HG03575 (cell line): Measurements from ENCODE around the gene GNAI3.

Experiments
- ATAC-seq: cut with Tn5 transposase; IDR thresholded peaks from one replicate; pipeline ENCODE4 v1.9.1; 2021; ENCODE audit not compliant: unreplicated experiment, insufficient number of reproducible peaks, low FRiP score; ENCODE audit errors: extremely low read depth

Gene GNAI3

DNA sequence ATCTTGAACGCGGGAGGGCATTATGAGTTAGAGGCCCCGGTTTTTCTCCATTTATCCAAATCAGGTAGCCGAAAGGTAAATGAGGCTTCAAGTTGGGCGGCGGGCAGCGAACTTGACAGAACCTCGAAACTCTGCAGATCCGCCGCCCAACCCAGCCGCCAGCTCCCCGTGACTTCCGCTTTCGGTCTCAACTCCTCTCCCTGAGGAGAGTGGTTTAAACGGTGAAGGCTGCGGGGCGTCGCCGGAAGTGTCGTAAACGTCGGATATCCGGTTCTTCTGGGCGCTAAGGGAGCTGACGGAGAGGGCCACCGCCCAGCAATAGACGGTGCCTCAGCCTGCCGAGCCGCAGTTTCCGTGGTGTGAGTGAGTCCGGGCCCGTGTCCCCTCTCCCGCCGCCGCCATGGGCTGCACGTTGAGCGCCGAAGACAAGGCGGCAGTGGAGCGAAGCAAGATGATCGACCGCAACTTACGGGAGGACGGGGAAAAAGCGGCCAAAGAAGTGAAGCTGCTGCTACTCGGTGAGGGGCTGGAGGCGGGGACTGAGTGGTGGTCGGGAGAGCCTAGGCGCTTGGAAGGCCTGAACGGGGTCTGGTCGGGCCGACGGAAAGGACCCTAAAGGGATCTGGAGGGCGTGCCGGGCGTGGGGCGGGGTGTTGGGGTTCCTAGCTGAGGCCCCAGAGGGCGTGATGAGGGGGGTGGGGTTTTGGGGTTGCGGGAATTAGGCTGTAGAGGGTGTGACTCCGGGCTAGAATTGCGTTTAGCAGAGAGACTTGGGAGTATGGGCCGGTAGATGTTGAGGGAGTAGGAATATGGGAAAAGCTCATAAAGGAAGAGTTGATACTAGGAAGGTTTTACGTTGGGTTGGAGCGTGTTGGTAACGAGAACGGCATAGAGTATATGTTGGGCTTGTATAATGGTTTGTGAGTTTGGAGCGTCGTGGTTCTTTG lies at the start of gene GNAI3:
Gene GNAI3 (plus strand): TSS at position 295 of the 947 bp plus-strand sequence. CDS start 106 bp downstream, at position 401.
- peak; percentile 82 for ATAC-seq

DNA sequence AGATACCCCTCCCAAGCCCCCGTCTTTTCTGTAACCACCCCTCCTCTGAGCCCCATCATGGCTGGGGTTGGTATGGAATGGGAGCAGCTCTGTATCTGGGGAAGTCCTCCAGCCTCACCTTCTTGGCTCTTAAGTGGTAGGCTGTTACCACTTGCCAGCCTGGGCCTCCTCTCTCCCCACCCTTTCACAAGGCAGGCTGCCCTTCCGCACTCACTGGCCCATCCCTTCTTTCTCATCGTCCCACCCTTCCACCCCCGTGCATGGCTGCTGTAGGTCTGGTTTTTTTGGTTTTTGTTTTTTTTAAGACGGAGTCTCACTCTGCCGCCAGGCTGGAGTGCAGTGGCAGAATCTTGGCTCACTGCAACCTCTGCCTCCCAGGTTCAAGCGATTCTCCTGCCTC lies 49.3 kb upstream of the GNAI3 start:
- no peak for ATAC-seq

DNA sequence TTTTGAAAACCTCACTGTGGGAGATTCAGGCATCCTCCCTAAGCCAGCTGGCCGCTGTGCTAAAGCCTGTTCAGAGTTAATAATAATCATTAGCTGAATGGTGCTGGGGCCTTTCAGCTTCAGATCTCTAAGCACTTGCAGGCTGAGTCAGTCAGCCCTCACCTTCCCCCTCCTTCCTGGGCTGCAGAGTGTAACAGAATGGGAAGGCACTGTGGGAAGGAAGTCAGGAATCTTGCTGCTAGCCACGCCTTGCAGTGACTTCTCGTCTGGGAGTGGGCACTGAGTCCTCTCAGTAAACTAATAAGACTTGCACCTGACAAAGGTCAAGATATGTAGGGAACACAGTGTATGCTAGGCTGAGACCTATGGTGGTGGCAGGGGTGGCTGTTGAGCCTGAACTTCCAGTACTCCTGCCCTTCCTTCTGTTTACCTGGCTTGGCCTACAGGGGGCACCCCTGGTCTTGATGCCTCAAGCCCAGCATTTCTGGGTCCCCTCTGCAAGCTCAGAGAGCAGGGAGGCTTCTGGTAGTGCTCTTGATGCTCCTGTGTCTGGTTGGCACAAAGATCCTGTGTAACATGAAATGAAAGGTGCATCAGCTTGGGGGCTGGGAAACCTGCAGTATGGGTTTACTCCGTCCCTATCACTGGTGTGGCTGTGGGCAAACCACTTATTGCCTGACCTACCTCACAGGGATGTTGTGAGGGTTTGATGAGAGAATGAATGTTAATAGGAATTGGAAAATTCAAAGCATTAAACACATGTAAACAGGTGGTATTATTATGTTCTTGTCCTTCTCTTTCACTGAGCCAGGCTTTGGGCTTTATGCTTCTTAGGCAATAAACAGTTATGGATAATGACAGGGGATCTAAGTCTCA lies 48.5 kb upstream of the GNAI3 start:
- no peak for ATAC-seq

DNA sequence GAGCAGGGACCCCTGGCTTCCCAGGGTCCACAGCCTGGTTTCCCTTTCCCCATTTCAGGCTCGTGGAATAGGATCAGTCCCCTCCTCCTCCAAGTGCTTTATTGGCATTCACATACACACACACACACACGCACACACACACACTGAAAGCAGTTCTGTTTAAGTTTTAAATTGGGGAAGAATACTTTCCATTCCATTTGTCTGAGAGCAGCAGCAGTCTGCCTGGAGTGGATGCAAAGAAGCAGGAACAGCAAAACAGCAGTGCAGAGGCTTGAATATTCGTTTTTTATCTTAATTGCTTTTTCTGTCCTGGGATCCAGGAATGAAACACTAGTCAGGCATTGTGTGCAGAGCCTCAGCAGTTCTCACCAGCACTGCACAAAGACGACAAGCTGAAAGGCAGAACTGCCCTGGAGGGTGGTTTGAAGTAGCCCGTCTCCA lies 47.5 kb upstream of the GNAI3 start:
- no peak for ATAC-seq

DNA sequence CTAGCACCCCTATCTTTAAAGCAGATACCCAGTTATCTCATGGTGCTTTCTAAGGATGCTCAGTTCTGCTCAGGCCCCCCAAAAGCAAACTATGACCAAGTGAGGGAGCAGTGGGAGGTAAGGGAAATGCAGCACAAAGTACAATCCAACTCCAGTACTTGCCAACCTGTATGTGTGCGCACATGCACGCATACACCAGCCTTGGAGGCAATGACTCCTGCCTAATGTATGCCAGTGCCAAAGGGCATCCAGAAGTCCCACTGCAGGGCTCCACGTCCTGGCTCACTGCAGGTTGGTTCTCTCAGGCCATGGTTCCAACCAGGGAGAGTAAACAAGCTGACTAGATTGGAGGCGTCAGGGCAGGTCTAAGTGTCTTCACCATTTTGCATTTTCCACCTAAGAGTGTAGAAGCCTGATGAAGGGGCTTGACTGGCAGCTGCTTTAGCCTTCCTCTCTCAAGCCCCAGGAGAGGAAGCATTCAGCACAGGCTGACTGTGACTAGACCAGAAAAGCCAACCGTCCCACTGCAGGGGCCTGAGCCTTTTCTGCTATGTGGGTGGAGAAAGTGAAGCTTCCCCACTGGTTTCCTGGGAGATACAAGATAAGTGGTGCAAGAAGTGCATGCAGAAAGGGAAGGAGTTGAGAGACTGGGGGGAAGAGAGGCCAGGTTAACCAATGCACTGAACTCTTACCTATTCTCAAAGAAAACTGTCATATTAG lies 46.6 kb upstream of the GNAI3 start:
- ATAC-seq = no peak

DNA sequence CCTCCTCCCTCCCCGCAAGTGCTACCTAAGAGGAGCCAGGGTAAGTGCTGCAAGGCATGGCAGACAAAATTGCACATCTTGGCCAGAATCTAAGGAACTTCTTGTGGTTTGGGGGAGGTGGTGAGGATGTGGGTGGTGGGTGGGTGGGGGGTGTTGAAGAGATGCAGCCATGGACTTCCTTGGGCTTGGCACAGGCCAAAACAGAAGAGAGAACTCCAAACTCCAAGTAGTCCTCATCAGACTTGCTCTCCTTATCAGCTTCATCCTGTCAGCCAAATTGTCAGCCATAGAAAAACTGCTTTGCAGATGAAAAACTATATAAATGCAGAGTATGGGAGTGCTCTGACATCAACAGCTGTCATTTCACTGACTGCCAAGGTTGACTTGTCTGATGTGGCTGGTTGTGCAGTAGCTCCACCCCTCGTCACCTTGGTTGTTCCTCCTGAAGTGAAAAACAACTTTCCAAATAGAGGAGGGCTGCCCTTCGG lies 46.0 kb upstream of the GNAI3 start:
- ATAC-seq = no peak

DNA sequence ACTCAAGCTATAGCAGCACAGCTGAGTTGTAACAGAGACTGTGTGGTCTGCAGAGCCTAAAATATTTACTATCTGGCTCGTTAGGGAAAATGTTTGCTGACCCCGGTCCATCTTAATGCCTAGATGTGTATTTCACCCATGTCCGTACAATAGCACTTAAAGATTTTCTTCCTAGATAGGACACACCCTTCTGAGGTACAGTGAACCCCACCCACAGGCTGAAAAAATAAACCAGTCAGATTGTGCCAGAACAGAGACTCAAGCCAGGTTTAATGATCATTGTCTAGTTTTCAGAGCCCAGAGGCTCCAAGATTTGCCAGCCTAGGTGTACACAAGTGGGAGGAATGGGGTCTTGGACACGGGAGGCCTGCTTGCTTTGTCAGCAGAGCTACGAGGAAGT lies 44.5 kb upstream of the GNAI3 start:
- no peak for ATAC-seq

DNA sequence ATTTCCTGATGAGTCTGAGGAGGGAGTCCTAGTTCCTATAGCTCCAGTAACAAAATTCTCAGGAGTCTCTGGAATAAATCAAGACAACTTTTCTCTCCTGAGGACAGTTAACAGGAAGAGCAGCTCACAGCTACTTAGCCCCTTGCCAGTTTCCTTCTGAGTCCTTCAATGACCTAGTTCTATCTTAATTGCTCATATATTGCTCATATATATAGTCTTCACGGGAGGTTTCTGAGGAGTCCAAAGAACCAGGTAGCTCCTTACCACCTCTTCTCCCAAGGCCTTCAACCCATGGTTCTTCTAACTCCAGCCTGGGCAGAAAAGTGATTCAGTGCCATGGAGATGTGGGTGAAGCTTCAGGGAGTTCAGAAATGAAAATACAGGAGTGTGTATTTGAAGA lies 43.4 kb upstream of the GNAI3 start:
- no peak for ATAC-seq

DNA sequence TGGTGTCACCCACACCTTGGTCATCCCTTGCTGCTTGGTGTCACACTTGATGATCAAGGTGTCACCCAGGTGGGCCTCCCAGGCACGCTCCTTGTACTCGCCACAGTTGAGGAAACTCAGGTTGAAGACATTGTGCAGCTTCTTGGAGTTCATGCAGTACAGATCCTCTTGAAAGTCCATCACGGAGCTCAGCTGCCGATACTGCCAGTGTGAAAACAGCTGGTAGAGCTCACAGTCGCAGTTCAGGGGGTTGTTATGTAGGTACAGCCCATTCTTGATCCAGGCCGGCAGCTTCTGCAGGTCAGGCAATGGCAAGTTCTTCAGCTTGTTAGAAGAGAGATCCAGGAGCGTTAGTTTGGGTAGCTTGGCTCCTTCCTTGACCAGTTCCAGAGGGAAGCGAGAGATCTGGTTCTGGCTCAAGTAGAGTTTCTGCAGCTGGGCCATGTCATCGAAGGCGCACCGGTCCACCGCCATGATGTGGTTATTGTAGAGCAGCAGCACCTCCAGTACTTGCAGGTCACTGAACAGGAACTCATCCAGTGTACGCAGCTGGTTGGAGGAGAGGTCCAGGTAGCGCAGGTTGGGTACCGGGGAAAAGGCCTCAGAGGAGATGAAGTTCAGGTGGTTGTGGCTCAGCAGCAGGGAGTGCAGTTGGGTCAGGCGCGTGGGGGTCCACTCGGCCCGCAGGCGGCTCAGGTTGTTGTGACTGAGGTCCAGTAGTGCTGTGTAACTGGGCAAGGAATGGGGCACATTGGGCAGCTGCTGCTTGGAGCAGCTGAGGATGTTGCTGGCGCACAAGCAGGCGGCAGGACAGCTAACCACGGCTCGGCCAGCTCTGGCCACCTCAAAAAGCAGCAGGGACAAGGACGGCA lies 40.2 kb upstream of the GNAI3 start:
- ATAC-seq = no peak

DNA sequence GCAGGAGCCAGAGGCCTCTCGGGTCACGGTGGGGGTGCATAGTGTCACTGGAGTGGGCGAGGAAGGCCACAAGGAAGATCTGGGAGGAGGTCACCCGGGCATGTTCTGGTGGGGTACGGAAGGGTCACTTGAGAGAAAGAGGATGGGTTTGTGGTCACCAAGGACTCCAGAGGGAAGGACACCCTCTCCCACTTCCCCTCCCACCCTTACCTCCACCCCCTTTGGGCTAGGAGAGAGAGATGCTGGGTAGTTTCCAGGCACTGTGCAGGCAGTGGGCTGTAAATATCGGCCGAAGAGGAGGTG lies 39.6 kb upstream of the GNAI3 start:
- no peak for ATAC-seq

DNA sequence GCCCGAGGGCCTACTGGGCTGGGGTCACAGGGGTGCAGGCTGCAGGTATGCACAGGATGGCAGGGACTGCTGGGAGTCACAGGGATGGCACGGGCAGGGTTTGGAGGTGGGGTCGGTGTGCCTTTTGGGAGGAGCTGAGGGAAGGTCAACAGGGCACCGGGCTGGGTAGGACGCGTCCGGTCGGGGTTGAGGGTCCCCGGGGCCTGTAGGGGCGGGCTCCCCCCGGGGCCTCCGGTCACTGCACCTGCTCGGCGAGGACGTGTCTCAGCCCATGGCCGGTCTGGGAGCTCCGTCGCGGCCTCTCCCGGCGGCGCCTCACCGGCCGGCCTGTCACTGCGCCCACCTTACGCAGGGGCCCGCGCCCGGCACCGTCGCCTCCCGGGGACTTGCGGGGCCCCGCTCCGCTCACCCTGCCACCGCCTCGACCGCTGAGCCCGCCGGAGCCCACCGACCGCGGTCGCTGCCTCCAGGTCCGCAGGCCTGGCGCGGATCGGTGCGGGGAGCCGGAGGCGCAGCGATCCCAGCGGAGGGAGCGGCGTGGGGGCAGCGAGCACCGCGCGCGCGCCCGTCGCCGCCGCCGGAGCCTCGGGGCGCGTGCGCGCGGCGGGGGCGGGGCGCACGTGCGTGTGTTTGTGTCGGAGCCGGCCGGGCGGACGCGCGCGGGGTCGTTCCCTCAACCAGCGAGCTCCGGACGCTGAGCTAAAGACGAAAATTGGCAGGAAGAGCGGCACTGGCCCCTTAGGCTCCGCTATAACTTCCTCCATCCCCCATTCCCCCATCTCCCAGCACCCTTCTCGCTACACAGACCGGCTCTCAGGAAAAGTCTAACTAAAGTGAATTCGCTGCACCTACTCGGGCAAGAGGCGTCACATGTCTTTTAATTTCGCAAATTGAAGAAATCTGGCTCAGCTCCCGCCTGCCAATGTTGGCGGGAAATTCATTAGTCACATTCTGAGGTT lies 39.0 kb upstream of the GNAI3 start, which contains the start of gene AMIGO1:
Gene AMIGO1 (minus strand): TSS at position 552 of the 959 bp plus-strand sequence. CDS start 815 bp downstream, outside the sequence.
- ATAC-seq = no peak

DNA sequence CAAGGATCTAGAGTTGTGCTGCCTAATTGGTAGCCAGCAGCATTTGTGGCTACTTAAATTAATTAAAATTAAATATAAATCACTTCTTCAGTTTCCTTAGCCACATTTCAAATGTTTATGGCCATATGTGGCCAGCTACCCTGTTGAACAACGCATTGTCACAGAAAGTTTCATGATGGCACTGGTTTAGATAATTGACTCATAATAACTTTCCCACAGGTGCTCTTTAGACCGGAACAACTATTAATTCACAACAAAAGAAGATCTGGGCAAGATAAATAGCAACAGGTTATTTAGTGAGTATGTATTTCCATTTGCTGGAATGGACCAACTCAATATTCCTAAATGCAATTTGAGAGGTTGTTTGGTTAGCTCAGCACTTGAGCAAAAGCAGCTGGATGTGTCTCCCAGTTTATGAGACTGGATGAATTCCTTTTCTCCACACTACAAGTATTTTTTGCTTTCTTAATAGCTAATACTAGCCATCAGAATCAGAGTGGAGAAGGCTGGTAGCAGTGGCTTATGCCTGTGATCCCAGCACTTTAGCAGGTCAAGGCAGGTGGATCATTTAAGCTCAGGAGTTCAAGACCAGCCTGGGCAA lies 35.2 kb upstream of the GNAI3 start:
- ATAC-seq = no peak

DNA sequence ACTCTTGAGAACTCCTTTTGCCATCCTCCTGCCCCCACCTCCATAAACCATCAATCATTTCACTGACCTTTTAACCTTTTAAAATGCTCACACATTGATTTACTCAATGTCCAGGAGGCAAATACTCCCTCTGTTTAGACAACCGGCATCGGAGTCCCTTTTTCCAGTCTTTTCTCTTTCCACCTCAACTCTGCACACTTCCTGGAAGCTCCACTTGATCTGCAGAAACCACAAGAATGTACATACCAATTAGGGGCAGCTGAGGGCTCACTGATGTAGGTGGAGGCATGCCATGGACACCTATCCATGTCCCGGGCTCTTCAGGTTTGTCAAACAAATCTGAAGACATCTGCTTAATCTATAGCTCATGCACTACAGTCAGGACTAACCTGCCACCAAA lies 33.6 kb upstream of the GNAI3 start:
- no peak for ATAC-seq

DNA sequence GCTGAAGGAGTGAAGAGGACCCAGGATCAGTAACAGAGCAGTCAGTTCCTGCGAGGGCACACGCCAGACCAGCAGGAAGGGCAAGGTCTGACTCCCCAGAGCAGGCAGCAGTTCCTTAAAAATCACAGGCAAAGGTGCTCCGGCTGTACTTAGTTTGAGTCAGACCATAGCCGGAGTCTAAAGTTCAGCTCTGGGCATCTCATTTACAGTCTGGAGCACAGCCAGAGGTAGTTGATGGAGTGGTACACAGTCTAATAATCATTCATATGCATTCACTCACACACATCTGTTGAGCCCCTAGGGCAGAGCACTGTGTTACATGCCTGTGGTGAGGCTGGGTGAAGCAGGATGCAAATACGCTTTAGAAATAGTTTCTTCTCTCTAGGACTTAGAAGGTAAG lies 31.5 kb upstream of the GNAI3 start:
- ATAC-seq = no peak

DNA sequence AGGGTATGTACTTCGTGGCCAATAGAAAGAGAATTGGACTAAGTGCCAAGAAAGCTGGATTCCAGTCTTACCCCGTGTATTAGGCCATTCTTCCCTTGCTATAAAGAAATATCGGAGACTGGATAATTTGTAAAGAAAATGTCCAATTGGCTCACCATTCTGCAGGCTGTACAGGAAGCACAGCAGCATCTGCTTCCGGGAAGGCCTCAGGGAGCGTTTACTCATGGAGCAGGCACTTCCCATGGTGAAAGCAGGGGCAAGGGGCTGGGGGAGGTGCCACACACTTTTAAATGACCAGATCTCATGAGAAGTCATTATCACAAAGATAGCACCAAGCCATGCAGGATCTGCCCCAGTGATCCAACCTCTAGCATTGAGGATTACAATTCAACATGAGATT lies 31.1 kb upstream of the GNAI3 start:
- ATAC-seq = no peak

DNA sequence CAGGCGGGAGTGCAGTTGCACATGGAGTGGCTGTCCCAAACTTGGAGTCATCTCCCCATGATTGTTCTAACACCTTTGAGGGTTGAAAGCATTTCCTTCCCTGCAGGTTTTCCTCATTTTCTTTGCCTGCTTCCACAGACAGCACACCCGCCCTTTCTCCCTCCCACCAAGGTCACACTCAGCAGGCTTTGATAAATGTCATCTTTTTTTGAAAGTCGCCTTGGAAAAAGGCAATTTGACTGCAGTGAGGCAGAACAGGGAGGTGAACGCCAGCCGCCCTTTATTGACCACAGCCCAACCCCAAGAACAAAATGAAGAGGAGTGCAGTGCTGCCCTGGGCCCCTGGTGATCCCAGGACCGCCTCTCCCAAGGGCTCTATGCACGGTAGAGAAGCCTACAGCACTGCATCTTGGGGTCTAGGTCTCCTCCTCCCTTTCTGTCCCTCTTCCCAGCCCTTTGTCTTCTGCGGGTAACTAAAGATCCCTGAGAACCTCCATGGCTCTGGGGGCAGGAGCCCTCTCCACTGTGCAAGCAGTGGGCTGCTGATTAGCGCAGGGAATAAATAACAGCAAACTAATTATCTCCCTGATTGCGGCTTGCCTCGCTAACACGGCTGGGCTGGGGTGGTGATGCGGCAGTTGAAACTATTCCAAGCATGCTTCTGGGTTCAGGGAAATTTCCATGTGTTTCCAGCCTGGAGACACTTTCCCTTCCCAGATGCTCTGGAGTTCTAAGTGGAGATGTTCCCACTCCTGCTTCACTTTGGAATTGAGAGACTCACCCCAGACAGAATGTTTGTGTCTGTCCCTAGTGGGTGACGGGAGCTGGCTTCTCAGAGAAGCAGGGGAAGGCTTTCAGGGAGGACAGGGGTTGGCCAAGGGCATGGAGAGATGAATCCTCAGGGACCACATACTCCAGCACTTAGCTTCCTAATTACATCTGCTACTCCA lies 27.1 kb upstream of the GNAI3 start:
- no peak for ATAC-seq
